ENCODE results near the gene FZD10.

The FZD10 gene

GRCh38 chr12:130205495-130205894 is 43.2 kb downstream of the FZD10 start:
- DNase-seq = no peak

- DNase-seq = no peak
These were observed 50.2 kb downstream of the FZD10 start for GRCh38 chr12:130212384-130212989.

GRCh38 chr12:130213249-130213648 is 51.0 kb downstream of the FZD10 start:
- DNase-seq = no peak

GRCh38 chr12:130214686-130215395 is 52.6 kb downstream of the FZD10 start:
- peak in 10 of 56 donors; percentile 2 to 29 (median 14) for DNase-seq

Data from nucleus accumbens (tissue), 56 donors.